ENCODE measurements around the gene RBM47.
"Not testable (repeated sequence)": the region's sequence is repeated elsewhere in the genome, so short reads cannot be mapped to it uniquely, and the experiment has no call there.

RBM47 gene

DNA sequence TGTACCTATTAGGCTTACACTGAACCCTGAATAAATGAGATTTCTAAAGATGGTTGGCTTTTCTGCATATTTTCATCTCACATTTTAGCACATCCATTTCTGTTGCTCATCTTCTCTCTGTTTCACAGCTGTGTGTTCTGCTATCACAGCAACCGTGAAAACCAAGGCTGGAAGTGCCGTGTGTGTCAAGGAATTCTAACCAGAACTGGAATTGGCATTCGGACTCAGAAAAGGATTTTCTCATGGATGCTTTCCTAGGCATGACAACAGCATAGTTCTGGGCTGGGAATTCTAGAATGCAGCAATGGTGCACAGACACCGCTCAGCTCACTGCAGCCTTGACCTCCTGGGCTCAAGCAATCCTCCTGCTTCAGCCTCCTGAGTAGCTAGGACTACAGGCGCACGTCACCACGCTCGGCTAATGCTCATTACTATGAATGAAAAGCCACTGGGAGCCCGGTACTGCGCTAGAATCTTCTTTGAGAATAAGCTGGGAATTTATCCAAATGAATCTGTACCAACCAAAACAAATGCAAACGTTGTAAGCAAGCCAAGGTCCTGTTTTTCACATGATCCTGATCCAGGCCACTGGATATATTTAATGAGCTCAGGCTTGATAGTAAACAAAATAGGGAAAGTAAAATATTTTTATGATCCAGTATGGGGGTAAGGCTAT lies 105.2 kb downstream of the RBM47 start:
- no peak for DNase-seq

DNA sequence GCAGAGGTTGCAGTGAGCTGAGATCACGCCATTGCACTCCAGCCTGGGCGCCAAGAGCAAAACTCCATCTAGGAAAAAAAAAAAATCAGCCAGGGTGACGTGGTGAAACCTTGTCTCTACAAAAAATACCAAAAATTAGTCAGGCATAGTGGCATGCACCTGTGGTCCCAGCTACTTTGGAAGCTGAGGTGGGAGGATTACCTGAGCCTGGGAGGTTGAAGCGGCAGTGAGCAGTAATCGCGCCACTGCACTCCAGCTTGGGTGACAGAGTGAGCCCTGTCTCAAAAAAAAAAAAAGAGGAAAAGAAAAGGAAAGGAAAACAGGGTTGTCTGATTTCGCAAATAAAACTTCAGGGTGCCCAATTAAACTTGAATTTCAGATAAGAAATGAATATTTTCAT lies 106.1 kb downstream of the RBM47 start:
- no peak for DNase-seq

DNA sequence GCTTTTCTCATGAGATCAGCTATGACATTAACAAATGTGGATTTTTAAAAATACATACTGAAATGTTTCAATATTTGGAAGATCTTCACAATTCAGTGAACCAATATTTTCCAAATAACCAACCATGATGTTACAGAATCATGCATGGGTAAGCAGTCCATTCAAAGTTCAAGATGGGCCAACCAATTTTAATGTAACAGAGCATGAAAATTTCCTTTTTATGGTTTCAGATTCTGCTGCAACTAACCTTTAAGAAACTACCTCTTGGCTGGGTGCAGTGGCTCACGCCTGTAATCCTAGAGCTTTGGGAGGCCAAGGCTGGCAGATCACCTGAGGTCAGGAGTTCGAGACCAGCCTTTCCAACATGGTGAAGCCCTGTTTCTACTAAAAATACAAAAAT lies 107.7 kb downstream of the RBM47 start:
- no peak for DNase-seq

DNA sequence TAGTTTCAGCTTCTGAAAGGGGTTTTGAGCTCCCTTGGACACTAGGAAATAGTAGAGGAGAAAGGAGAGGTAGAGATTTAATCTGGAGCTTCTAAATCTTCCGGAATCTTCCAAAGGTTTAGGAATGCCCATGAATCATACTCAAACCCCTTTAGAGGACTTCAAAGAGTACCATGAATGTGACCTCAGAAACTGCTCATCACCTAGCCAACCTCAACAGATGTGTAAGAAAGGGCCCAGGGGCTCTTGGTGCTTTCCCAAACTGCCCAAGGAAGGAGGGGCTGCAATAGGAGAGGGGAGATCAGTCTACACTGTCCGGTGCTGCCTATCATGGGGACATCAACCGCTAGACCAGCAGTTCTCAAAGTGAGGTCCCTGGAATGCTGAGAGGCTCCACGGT lies 109.1 kb downstream of the RBM47 start:
- DNase-seq: no peak

- not testable (repeated sequence) for DNase-seq
Observed at GRCh38 chr4:40517081-40517480, 112.6 kb downstream of the RBM47 start.

DNA sequence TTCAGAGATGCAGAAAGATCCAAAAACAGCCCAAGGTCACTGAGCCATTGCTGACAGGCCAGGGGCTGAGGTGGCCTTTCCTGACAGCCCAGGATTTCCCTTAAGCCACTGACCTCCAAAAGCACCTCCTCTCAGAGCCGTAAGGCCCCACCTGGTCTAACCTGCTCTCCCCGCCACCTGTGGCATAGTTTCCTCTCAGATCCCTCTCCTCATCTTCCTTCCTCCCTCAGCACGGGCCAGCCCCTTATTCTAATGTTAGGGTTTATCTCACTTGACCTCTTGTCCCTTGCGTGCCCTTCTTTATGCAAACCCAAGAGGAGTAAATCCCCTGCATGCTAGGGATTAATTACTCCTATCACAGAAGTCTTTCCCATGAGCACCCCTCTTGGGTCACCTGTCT lies 113.0 kb downstream of the RBM47 start:
- no peak for DNase-seq

DNA sequence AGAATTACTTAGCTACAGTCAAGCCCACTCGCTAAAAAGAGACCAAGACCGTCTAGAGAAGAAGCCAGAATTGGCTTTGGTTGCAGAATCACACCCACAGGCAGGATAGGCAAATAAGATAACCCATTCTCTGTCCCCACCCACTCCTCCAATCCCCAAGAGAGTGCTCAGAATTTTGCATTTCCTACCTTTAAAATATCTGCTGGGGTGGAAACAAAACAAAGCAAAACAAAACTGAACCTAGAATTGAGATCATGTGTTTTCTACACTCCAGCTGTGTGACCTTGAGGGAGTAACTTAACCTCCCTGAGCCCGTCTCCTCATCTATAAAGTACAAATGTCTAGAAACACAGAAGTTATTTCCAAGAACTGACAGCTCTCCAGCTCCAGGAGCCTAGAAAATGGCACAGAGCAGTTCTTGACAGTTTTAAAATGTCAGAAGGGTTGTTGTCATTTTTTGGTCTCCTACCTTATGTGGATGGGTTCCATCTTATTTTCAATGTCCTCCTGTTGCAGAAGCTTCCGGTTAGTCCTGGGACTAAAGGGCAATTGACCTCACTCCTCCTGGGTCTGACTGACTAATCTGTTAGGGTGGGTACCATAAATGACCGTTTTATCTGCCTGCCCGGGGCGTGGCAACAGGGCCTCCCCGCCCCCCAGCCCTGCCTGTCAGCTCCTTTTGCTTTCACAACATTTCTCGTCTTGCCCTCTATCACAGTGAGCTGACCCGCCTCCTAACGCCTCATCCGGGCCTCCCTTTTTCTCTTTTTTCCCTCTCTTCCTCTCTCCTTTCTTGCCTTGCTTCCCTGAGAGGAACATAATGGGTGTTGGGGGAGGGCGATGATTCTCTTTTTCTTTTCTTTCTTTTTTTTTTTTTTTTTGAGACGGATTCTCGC lies 114.0 kb downstream of the RBM47 start:
- peak in 1 of 2 donors; percentile 35 for DNase-seq

DNA sequence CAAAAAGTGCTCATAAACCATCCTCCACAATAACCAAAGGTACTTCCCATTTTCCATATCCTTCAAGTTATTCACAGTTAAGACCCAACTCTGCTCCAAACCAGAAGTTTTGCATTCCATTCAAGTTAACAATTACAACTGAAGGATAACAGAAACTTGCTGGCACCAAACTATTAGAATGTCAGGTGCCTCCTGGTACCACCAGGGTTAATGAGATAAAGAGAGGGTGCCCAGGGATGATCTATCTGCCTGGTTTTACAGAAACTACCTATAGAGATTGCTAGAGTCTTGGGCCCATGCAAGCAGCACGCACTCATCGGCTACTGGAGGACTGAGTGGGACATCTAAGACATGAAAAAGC lies 114.6 kb downstream of the RBM47 start:
- DNase-seq: no peak

GRCh38 chr4:40514497-40514951 lies 115.1 kb downstream of the RBM47 start:
- no peak for DNase-seq

GRCh38 chr4:40511036-40511614 lies 118.5 kb downstream of the RBM47 start:
- DNase-seq: no peak

GRCh38 chr4:40507977-40508376 lies 121.7 kb downstream of the RBM47 start:
- DNase-seq: no peak

DNA sequence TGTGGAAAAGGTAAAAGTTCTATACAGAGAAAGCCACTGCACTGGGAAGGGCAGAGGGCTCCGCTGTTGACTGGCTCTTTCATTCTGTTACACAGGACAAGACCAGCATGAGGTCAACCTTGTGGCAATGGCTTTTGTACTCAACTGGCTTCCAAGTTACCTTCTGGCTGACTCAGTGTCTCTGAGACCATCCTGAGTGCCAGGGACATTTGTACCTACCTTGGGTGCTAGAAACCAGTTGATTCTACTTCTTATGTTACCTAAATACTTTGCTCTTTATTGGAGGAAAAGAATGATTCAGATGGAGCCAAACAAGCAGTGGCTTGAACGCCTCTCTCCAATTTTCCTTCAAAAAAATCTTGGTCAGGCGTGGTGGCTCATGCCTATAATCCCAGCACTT lies 123.2 kb downstream of the RBM47 start:
- DNase-seq: no peak

GRCh38 chr4:40506066-40506465 lies 123.6 kb downstream of the RBM47 start:
- DNase-seq: no peak

DNA sequence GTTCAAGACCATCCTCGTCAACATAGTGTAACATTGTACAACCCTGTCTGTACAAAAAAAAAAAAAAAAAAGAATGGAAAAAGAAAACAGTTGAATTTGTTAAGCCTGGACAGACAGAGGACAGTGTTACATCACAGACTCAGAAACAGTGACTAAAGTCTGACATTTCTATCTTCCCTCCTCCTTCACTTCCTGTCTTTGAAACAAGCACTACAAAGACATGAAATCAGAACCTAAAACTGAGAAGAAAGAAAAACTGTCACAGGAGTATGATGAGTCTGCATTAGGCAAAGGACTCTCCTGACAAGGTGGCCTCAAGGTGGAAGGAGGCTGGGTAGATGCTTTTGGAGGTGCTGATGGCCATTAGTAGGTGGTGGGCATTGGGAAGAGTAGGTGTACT lies 126.7 kb downstream of the RBM47 start:
- no peak for DNase-seq

DNA sequence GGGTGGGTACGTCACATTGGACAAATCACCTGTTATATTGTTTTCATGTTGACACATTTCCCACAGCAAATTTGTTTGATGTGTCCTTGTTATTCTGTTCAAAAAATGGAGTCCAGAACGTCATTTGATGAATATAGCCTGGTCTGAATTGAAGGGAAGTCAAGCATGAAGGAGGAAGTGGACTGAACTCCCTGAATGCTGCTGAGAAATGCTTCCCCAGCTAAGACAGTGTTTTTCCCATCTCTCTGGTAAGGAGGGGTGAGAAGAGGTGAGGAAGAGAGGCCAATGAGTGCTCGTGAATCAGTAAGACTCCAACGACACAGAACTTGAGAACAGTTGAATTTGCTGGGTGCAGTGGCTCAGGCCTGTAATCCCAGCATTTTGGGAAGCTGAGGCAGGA lies 127.4 kb downstream of the RBM47 start:
- no peak for DNase-seq

GRCh38 chr4:40500781-40501180 lies 128.9 kb downstream of the RBM47 start:
- DNase-seq: no peak

GRCh38 chr4:40493160-40493559 lies 136.5 kb downstream of the RBM47 start:
- DNase-seq: no peak

DNA sequence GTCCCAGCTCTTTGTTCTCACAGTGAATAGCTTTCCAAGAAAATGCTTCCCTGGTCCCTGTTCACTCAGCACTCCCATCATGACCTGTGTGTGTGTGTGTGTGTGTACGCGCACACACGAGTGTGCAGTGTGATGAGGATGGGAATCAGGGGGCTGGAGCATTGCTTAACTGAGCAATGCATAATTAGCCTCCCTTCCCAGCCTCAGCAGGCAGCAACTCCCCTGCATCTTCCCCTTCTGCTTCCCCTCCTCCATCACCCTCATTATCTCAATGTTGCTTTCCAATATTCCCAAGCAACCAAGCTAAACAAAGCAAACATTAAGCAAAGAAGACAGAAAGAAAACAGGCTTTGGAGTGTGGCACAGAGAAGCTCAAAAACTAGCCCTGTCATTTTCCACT lies 137.0 kb downstream of the RBM47 start:
- DNase-seq: no peak

GRCh38 chr4:40490481-40490880 lies 139.2 kb downstream of the RBM47 start:
- no peak for DNase-seq

GRCh38 chr4:40489961-40490360 lies 139.7 kb downstream of the RBM47 start:
- no peak for DNase-seq

DNA sequence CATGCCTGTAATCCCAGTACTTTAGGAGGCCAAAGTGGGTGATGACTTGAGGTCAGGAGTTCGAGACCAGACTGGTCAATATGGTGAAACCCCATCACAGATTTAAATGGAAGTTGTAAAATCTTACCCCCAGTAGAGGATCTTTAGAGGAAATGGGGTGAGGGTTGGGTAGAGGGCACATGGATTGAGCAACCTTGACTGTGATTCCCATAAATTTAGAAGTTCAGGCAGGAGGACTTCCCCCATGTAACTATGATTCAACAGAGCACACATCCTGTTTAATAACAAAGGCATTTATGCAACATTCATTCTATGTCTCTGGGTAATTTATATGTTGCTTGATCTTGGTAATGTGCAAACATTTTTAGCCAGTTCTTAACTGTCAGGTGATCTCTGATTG lies 143.1 kb downstream of the RBM47 start:
- peak in 1 of 2 donors; percentile 46 for DNase-seq

DNA sequence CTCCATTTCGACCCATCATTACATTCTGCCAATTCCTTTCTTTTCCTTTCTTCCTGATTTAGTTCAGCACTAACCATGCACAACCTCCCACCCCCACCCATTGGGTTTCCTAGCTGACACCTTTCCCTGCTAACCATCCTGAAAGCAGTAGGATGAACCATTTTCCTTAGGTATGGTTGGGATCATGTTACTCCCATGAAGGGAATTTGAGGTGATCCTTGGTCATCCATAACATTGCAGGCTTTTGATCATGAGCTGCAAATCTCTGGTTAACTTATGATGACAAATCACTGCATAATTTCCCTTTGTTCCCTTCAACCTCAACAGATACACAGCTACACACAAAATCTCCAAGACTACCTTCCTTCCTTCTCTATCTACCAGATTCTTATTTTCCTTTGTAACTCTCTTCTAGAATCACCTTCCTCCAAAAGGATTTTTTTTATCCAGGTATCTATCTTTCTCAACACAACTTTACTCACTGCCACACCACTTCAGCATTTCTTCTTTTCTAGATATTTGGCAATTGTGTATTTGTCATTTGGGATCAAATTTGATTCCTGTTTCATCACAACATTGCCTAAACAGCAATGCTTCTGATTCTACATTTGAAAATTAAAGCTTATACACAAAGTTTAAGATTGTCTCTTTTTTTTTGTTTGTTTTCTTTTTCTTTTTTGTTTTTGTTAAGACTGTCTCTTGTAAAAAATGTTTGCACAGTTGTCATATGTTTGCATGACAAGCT lies 145.1 kb downstream of the RBM47 start:
- DNase-seq: no peak

GRCh38 chr4:40482985-40483647 lies 146.5 kb downstream of the RBM47 start:
- DNase-seq: no peak

Measured in CD4-positive, alpha-beta T cell treated with Interleukin-1 beta for 1 hour (primary cell).